Keratinocyte (primary cell): ENCODE data around the gene LAPTM5.

Source experiments
- EZH2 ChIP-seq: IDR thresholded peaks from one replicate; pipeline ENCODE4 v1.6.1; 2012; ENCODE audit warnings: inconsistent platforms, mild to moderate bottlenecking, low read length, moderate library complexity
- TF ChIP-seq, protein P1 (sequence below), 3 experiments: IDR thresholded peaks in 1 of 3; conservative IDR thresholded peaks in 1 of 3; optimal IDR thresholded peaks in 1 of 3; 2 replicates in 2 of 3; 3 replicates in 1 of 3; pipeline versions ENCODE3 to v1.5.1; 2011; ENCODE audit warnings: low read length in 3 of 3, mild to moderate bottlenecking in 3 of 3, moderate library complexity in 2 of 3, control low read depth in 1 of 3, inconsistent platforms in 1 of 3; ENCODE audit not compliant: insufficient read depth in 2 of 3; ENCODE audit errors: extremely low read depth in 1 of 3

DNA sequence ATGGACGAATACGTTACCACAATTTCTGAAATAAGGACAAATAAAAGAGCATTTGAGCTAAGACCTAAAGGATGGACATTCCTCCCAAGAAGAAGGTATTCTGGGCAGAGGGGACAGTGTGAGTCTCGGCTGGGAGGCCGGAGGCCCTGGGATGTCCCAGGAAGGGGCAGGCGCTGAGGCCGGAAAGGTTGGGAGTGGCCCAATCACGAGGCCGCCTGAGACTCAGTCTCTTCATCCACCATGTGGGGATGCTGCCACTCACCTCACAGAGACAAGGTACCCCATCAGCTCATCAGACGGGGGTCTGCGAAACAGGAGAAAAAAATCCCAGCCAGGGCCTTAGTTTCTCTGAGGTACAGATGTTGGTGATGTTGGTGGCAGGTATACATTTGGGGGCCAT is 24.3 kb upstream of the LAPTM5 start:
- TF ChIP-seq, protein P1, sequence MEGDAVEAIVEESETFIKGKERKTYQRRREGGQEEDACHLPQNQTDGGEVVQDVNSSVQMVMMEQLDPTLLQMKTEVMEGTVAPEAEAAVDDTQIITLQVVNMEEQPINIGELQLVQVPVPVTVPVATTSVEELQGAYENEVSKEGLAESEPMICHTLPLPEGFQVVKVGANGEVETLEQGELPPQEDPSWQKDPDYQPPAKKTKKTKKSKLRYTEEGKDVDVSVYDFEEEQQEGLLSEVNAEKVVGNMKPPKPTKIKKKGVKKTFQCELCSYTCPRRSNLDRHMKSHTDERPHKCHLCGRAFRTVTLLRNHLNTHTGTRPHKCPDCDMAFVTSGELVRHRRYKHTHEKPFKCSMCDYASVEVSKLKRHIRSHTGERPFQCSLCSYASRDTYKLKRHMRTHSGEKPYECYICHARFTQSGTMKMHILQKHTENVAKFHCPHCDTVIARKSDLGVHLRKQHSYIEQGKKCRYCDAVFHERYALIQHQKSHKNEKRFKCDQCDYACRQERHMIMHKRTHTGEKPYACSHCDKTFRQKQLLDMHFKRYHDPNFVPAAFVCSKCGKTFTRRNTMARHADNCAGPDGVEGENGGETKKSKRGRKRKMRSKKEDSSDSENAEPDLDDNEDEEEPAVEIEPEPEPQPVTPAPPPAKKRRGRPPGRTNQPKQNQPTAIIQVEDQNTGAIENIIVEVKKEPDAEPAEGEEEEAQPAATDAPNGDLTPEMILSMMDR (optimal IDR thresholded peaks at IDR 0.05 in 1 of 3, IDR thresholded peaks at IDR 0.05 in 1 of 3, conservative IDR thresholded peaks at IDR 0.05 in 1 of 3; ENCODE audit: extremely low read depth in 1 of 3, insufficient read depth in 2 of 3, low read length in 3 of 3): no peak
- TF ChIP-seq EZH2: no peak
